GM10266 (cell line): ENCODE results near the gene PITHD1.
"Not testable (repeated sequence)": the region's sequence is repeated elsewhere in the genome, so short reads cannot be mapped to it uniquely, and the experiment has no call there.

Experiments
- DNase-seq: peaks from one replicate; pipeline ENCODE4 v3.0.0; 2012; ENCODE audit errors: extremely low spot score
- CTCF ChIP-seq: IDR thresholded peaks from 2 replicates; pipeline ENCODE4 v1.5.1; 2012; ENCODE audit warnings: mild to moderate bottlenecking, low read depth; ENCODE audit not compliant: control insufficient read depth, insufficient read depth; ENCODE audit errors: missing control alignments

PITHD1 gene

GRCh38 chr1:23800400-23801337 lies 22.5 kb downstream of the PITHD1 start, which contains the start of gene GALE:
GALE (minus strand) TSS chr1:23800754; CDS start chr1:23799007, 1,747 bp downstream.
- no peak for TF ChIP-seq CTCF
- DNase-seq, result peak; percentile 99

- DNase-seq, result no peak
- TF ChIP-seq CTCF, result no peak
These were observed 23.1 kb downstream of the PITHD1 start for GRCh38 chr1:23801338-23801748.

- no peak for TF ChIP-seq CTCF
These were observed 23.7 kb downstream of the PITHD1 start for GRCh38 chr1:23801876-23802275.

GRCh38 chr1:23802809-23803342 lies 24.7 kb downstream of the PITHD1 start:
- not testable (repeated sequence) for DNase-seq

More at GRCh38 chr1:23801876-23802275, 23.7 kb downstream of the PITHD1 start:
- no peak for DNase-seq

- DNase-seq, result no peak
- no peak for TF ChIP-seq CTCF
These were observed 25.5 kb downstream of the PITHD1 start for GRCh38 chr1:23803674-23804073.

- DNase-seq, result no peak
- no peak for TF ChIP-seq CTCF
These were observed 26.1 kb downstream of the PITHD1 start for GRCh38 chr1:23804183-23804835.

- TF ChIP-seq CTCF, result no peak
- DNase-seq, result no peak
These were observed 26.8 kb downstream of the PITHD1 start for GRCh38 chr1:23805025-23805424.
